SJCRH30 (cell line): ENCODE results near the gene DPP3. TPM values are rescaled to one million over a fixed set of nuclear protein-coding genes. Genes with fewer than 3 reads are reported as not detected.
"Not testable (repeated sequence)": the region's sequence is repeated elsewhere in the genome, so short reads cannot be mapped to it uniquely, and the experiment has no call there.

Source experiments
- DNase-seq, 2 experiments: peaks; one replicate each; pipeline ENCODE4 v3.0.0-alpha.2; 2015 to 2020
- H3K27ac ChIP-seq: fragments of 250-450 bp; sonication (Bioruptor Pico); 2 replicates; pipeline ENCODE4 v1.5.1; 2020; ENCODE audit warnings: mild to moderate bottlenecking, moderate library complexity
- H3K27me3 ChIP-seq: fragments of 250-450 bp; sonication (Bioruptor Pico); 2 replicates; pipeline ENCODE4 v1.5.1; 2020; ENCODE audit warnings: mild to moderate bottlenecking, moderate library complexity
- H3K36me3 ChIP-seq: fragments of 250-450 bp; sonication (Bioruptor Pico); 2 replicates; pipeline ENCODE4 v1.5.1; 2020; ENCODE audit warnings: mild to moderate bottlenecking, moderate library complexity
- H3K4me1 ChIP-seq: fragments of 250-450 bp; sonication (Bioruptor Pico); 2 replicates; pipeline ENCODE4 v1.5.1; 2020; ENCODE audit warnings: mild to moderate bottlenecking, moderate library complexity
- H3K4me3 ChIP-seq: fragments of 250-450 bp; sonication (Bioruptor Pico); 2 replicates; pipeline ENCODE4 v1.5.1; 2020; ENCODE audit warnings: mild to moderate bottlenecking, moderate library complexity
- H3K9me3 ChIP-seq: fragments of 250-450 bp; sonication (Bioruptor Pico); replicated peaks from 2 replicates; pipeline ENCODE4 v1.5.1; 2020; ENCODE audit warnings: mild to moderate bottlenecking, moderate library complexity
- total RNA-seq: library from RNA; depleted of rRNA; stranded (reverse); fragments of >200 nt; shearing (Covaris generic); gene quantifications from 2 replicates; pipeline ENCODE4 v1.2.3, GENCODE V29; 2014

The DPP3 gene
- total RNA-seq, 1 experiment from 2014 or later: 30.1 TPM

GRCh38 chr11:66454247-66454646, 26.0 kb upstream of the DPP3 start:
- Histone ChIP-seq H3K27me3 (peaks cover 14% of the 10 kb centered on the region; the same call in 1 of the 2 replicates), H3K27ac (no peak overlapping the region), H3K4me1 (no peaks in the 10 kb centered on the region), H3K36me3 (no peaks in the 10 kb centered on the region), H3K4me3 (no peak overlapping the region), H3K9me3 (no peaks in the 10 kb centered on the region)
- DNase-seq: no peak

GRCh38 chr11:66454828-66455227, 25.4 kb upstream of the DPP3 start:
- H3K4me1 ChIP-seq: no peaks in the 10 kb centered on the region
- no peaks in the 10 kb centered on the region for H3K9me3 ChIP-seq
- no peak overlapping the region for H3K4me3 ChIP-seq
- no peak for DNase-seq
- peaks cover 9% of the 10 kb centered on the region; the same call in 1 of the 2 replicates for H3K27me3 ChIP-seq
- no peak overlapping the region for H3K27ac ChIP-seq
- no peaks in the 10 kb centered on the region for H3K36me3 ChIP-seq

GRCh38 chr11:66457826-66458225, 22.4 kb upstream of the DPP3 start:
- H3K27me3 ChIP-seq: peaks cover 8% of the 10 kb centered on the region; the same call in 1 of the 2 replicates
- H3K9me3 ChIP-seq: no peaks in the 10 kb centered on the region
- DNase-seq: no peak
- H3K4me1 ChIP-seq: no peaks in the 10 kb centered on the region
- no peak overlapping the region for H3K4me3 ChIP-seq
- H3K36me3 ChIP-seq: no peaks in the 10 kb centered on the region
- H3K27ac ChIP-seq: no peak overlapping the region

- no peak for DNase-seq
- H3K27me3 ChIP-seq: peaks cover 1% of the 10 kb centered on the region; the same call in 1 of the 2 replicates
- H3K36me3 ChIP-seq: no peaks in the 10 kb centered on the region
- no peaks in the 10 kb centered on the region for H3K9me3 ChIP-seq
- H3K4me3 ChIP-seq: no peak overlapping the region
- no peaks in the 10 kb centered on the region for H3K4me1 ChIP-seq
- H3K27ac ChIP-seq: no peak overlapping the region
Observed at GRCh38 chr11:66459138-66459778, 21.0 kb upstream of the DPP3 start.

GRCh38 chr11:66462010-66462409, 18.2 kb upstream of the DPP3 start:
- Histone ChIP-seq H3K4me1 (peaks cover 6% of the 10 kb centered on the region; the same call in 1 of the 2 replicates), H3K27ac (no peak overlapping the region)
- no peak for DNase-seq

GRCh38 chr11:66462911-66463310, 17.3 kb upstream of the DPP3 start:
- H3K36me3 ChIP-seq: no peaks in the 10 kb centered on the region
- H3K9me3 ChIP-seq: no peaks in the 10 kb centered on the region
- peaks cover 6% of the 10 kb centered on the region; the same call in 1 of the 2 replicates for H3K4me1 ChIP-seq
- H3K27ac ChIP-seq: no peak overlapping the region
- H3K4me3 ChIP-seq: no peak overlapping the region
- DNase-seq: no peak
- H3K27me3 ChIP-seq: no peaks in the 10 kb centered on the region

More at GRCh38 chr11:66462010-66462409, 18.2 kb upstream of the DPP3 start:
- Histone ChIP-seq H3K27me3 (no peaks in the 10 kb centered on the region), H3K4me3 (no peak overlapping the region), H3K36me3 (no peaks in the 10 kb centered on the region), H3K9me3 (no peaks in the 10 kb centered on the region)

GRCh38 chr11:66464116-66464515, 16.1 kb upstream of the DPP3 start:
- not testable (repeated sequence) for H3K36me3 ChIP-seq, DNase-seq, H3K4me3 ChIP-seq

GRCh38 chr11:66464916-66465315, 15.3 kb upstream of the DPP3 start:
- Histone ChIP-seq H3K27ac (no peak overlapping the region), H3K36me3 (no peaks in the 10 kb centered on the region), H3K27me3 (no peaks in the 10 kb centered on the region)

More at GRCh38 chr11:66464116-66464515, 16.1 kb upstream of the DPP3 start:
- H3K9me3 ChIP-seq, H3K27ac ChIP-seq, H3K27me3 ChIP-seq, H3K4me1 ChIP-seq: not testable (repeated sequence)

GRCh38 chr11:66465373-66466224, 14.6 kb upstream of the DPP3 start:
- Histone ChIP-seq H3K9me3 (no peaks in the 10 kb centered on the region), H3K36me3 (no peaks in the 10 kb centered on the region), H3K4me3 (peak overlapping the region; percentile 63), H3K27ac (no peak overlapping the region), H3K27me3 (no peaks in the 10 kb centered on the region), H3K4me1 (peaks cover 6% of the 10 kb centered on the region; the same call in 1 of the 2 replicates)
- peak in 1 of 2 experiments; percentile 20 for DNase-seq

More at GRCh38 chr11:66464916-66465315, 15.3 kb upstream of the DPP3 start:
- H3K9me3 ChIP-seq: no peaks in the 10 kb centered on the region
- peaks cover 6% of the 10 kb centered on the region; the same call in 1 of the 2 replicates for H3K4me1 ChIP-seq
- H3K4me3 ChIP-seq: no peak overlapping the region
- DNase-seq: no peak

GRCh38 chr11:66466225-66467033, 13.8 kb upstream of the DPP3 start, which contains the start of gene PELI3:
PELI3 (plus strand) TSS chr11:66466905; CDS start chr11:66468129, 1,224 bp downstream.
- Histone ChIP-seq H3K4me1 (peaks cover 6% of the 10 kb centered on the region; the same call in 1 of the 2 replicates), H3K27me3 (no peaks in the 10 kb centered on the region), H3K27ac (no peak within 1 kb of the TSS), H3K9me3 (no peaks in the 10 kb centered on the region), H3K4me3 (peak within 1 kb of the TSS; percentile 63), H3K36me3 (no peaks in the 10 kb centered on the region)
- DNase-seq: peak; percentile 92 to 96

- no peaks in the 10 kb centered on the region for H3K36me3 ChIP-seq
- H3K27ac ChIP-seq: no peak overlapping the region
- H3K4me1 ChIP-seq: peaks cover 6% of the 10 kb centered on the region; the same call in 1 of the 2 replicates
- no peaks in the 10 kb centered on the region for H3K9me3 ChIP-seq
- peak in 1 of 2 experiments; percentile 32 for DNase-seq
- H3K4me3 ChIP-seq: peak overlapping the region; percentile 63
- no peaks in the 10 kb centered on the region for H3K27me3 ChIP-seq
Observed at GRCh38 chr11:66467034-66467659, 13.1 kb upstream of the DPP3 start.

GRCh38 chr11:66467756-66468155, 12.5 kb upstream of the DPP3 start:
- H3K36me3 ChIP-seq: no peaks in the 10 kb centered on the region
- peaks cover 6% of the 10 kb centered on the region; the same call in 1 of the 2 replicates for H3K4me1 ChIP-seq
- H3K27me3 ChIP-seq: no peaks in the 10 kb centered on the region
- no peak overlapping the region for H3K27ac ChIP-seq
- no peak for DNase-seq
- H3K9me3 ChIP-seq: no peaks in the 10 kb centered on the region
- H3K4me3 ChIP-seq: peak overlapping the region; percentile 63

- no peaks in the 10 kb centered on the region for H3K27me3 ChIP-seq
- peaks cover 6% of the 10 kb centered on the region; the same call in 1 of the 2 replicates for H3K4me1 ChIP-seq
- H3K9me3 ChIP-seq: no peaks in the 10 kb centered on the region
- H3K27ac ChIP-seq: no peak overlapping the region
- H3K36me3 ChIP-seq: no peaks in the 10 kb centered on the region
- no peak for DNase-seq
- H3K4me3 ChIP-seq: no peak overlapping the region
Observed at GRCh38 chr11:66468691-66469090, 11.5 kb upstream of the DPP3 start.

- no peak for DNase-seq
- Histone ChIP-seq H3K27ac (no peak overlapping the region), H3K4me3 (no peak overlapping the region)
Observed at GRCh38 chr11:66469441-66469840, 10.8 kb upstream of the DPP3 start.

More at GRCh38 chr11:66469441-66469840, 10.8 kb upstream of the DPP3 start:
- Histone ChIP-seq H3K36me3 (no peaks in the 10 kb centered on the region), H3K27me3 (no peaks in the 10 kb centered on the region), H3K9me3 (no peaks in the 10 kb centered on the region), H3K4me1 (peaks cover 6% of the 10 kb centered on the region; the same call in 1 of the 2 replicates)
